Adrenal gland (tissue), 5 donors: ENCODE data around the gene RETREG2.

Source experiments
- POLR2A ChIP-seq, 2 donors: fragments of 450-650 bp; IDR thresholded peaks; one replicate each; pipeline ENCODE4 v1.6.1; 2017; ENCODE audit warnings: antibody characterized with exemption in 2 of 2, mild to moderate bottlenecking in 2 of 2, moderate library complexity in 1 of 2
- TF ChIP-seq, protein P1 (sequence below), 6 experiments: fragments of 450-650 bp in 4 of 6; fragments of 200-600 bp in 2 of 6; sonication (generic) in 1 of 6; IDR thresholded peaks; 1 replicate in 5 of 6; 2 replicates in 1 of 6; pipeline versions ENCODE4 v1.5.1 to v1.8.0; 2016 to 2021; ENCODE audit warnings: antibody characterized with exemption in 6 of 6, mild to moderate bottlenecking in 2 of 6, moderate library complexity in 1 of 6
- donor health status: DM: no; HTN: no; CAD: no.

- TF ChIP-seq, protein P1, sequence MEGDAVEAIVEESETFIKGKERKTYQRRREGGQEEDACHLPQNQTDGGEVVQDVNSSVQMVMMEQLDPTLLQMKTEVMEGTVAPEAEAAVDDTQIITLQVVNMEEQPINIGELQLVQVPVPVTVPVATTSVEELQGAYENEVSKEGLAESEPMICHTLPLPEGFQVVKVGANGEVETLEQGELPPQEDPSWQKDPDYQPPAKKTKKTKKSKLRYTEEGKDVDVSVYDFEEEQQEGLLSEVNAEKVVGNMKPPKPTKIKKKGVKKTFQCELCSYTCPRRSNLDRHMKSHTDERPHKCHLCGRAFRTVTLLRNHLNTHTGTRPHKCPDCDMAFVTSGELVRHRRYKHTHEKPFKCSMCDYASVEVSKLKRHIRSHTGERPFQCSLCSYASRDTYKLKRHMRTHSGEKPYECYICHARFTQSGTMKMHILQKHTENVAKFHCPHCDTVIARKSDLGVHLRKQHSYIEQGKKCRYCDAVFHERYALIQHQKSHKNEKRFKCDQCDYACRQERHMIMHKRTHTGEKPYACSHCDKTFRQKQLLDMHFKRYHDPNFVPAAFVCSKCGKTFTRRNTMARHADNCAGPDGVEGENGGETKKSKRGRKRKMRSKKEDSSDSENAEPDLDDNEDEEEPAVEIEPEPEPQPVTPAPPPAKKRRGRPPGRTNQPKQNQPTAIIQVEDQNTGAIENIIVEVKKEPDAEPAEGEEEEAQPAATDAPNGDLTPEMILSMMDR (IDR thresholded peaks at IDR 0.05) = no peak
- TF ChIP-seq POLR2A (IDR thresholded peaks at IDR 0.05) = no peak
These were observed 56.3 kb downstream of the RETREG2 start for GRCh38 chr2:219234331-219234730.
